ENCODE data around the gene CACNA1C.

Gene CACNA1C

DNA sequence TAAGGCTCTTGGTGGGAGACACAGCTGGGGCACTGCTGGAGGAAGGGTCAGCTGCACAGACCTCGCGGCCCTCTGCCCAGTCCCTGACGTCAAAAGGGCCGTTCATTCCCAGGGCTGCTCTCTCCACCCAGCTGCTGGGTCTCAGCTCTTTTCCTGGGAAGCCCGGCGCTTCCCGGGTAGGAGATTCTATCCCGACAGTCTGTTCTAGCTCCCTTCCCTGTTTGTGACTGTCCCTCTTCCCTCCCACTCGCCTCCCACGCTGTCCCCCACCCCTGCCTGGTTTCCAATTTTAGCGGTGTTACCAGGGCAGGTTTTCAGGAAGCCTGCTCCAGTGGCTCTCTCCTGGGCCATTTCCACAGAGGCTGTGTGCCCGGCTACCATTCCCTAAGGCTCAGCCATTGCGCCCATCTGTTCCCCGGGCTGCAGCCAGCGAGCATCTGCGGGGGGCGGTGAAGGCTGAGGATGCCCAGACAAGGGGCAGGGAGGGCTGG is 186.6 kb downstream of the CACNA1C start:
- no peak for DNase-seq

DNA sequence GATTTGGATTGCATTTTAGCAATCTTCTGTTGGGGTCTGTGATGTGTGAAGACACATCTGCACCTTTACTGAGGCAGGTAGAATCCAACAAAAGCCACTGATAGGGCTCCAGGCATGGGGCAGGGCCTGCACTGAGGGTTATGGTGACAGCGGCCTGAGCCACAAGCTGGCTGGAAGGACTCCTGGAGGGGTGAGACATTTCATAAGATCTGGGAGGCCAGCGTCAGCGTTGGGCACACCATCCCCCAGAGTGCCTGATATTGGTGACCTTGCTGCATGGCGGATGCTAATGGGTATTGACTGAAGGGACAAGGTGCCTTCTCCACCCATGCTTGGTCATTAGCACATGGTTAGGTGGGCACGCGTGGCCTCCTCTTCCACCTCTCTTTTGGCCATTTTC is 187.6 kb downstream of the CACNA1C start:
- no peak for DNase-seq

DNA sequence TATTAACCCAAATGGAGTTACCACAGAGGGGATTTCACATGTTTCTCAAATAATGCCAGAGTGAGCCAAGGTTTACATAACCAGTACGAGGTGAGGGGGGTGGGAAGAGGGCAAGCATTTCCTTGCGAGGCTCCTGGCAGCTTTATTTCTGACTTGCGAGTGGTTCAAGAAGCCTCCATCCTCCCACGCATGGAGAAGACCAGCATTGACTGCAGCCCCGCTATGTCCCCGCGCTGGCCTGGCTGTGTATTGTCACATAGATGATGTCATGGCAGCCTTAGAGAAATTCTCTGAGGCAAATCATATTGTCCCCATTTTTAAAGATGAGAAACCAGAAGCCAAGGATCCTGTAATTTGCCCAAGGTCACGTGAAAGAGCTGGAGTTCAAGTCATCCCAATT is 188.2 kb downstream of the CACNA1C start:
- DNase-seq, result no peak

DNA sequence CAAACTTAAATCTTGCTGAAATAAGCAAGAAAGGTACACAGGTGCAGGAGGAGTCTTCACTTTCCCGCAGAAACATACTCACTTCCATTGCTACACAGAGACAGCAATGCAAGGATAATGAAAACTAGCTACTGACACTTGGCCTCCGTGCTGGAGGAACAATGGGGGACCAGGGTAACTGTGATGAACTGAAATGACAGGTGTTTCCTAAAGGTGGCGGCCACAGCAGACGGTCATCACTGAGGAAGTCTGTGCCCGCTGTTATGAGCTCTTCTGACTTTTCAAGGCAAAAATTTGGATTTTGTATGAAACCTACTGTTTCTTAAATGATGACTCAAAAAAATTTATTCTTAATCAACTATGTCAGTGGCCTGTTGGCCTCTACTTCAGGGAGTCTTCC is 189.4 kb downstream of the CACNA1C start:
- DNase-seq, result no peak

DNA sequence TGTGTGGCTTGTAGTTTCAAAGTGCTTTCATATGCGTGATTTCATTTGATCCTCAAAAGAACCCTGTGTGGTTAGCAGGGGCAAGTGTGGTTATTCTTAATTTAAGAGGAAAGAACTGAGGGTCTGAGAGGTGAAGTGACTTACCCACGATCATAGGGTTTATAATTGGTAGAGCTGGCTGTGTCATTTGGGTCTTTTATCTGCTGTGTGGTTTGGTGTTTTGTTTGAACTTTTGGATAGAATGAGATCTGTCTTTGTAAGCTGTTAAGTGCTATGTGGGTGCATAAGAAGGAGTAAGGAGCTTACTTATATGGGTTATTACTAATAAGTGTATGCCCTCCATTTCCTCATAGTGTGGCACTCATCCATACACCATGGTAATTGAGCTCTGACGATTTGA is 190.0 kb downstream of the CACNA1C start:
- no peak for DNase-seq

DNA sequence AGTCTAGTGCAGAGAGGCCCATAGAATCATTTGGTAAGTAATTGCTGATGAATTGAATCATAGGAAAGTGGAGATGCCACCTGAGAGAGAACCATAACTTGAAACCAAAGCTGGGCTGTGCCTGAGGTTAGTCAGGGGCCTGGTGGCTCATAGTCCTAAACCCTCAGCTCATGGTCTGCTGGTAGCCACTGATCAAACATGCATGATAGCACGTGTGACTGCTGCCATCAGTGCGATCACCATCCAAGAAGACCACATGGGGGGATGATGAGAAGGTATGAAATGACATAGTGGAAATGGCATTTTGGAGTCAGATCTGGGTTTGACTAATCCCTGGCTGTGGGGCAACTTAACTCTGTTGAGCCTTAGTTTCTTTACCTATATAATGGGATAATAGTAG is 190.5 kb downstream of the CACNA1C start:
- DNase-seq, result no peak

DNA sequence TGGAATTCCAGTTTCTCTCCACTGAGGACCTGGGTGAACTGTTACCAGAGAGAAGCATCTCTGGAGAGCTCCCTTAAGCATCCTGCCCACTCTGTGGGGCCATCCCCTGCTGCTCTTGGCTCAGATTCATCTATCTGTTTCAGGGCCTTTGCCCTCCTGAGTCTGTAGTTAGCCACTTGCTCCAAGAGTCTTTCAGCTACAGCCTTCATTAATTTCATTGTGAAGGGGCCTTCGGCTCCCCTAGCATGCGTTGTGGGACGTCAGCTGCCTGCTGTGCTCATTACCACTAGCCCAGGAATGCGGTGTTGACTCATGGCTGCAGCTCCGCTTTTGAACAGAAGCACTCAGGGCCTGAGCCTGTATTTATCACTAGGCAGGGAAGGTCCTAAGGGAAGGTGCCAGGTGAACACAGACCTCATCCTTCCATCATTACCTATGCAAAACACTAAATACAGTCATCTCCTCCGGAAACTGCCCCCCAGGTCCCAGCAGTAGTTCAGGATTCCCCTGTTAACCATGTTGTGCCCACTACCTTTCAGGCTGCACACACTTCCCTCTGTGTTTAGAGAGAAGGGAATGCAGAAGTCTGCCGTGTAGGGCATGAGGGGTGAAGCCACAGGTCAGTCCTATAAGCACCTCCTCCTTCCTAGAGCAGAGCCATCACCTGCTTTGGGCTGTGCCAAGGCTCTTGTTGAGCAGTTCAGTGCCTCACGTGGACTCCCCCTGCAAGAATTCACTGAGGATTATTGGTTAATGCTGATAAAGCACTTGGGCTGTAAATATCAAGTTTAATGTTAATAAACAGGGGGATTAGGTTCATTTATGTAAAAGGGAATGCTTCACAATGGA is 191.4 kb downstream of the CACNA1C start:
- no peak for DNase-seq

DNA sequence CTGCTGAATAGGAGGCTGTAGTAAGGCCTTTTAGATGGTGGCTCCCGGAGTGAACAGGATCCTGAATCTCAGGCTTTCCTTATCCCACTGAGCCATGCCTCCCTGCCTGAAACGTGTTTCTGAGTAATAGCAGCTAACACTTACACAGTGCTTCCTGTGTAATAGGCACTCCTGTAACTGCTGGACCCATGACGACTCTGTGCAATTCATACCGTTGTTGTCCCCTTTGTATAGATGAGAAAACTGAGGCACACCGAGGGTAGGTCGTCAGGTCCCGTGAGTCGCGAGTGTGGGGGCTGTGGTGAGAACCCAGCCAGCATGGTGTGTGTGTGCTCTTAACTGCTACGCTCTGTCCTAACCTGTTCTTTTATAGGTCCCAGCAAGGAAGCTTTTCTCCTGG is 193.6 kb downstream of the CACNA1C start:
- no peak for DNase-seq

DNA sequence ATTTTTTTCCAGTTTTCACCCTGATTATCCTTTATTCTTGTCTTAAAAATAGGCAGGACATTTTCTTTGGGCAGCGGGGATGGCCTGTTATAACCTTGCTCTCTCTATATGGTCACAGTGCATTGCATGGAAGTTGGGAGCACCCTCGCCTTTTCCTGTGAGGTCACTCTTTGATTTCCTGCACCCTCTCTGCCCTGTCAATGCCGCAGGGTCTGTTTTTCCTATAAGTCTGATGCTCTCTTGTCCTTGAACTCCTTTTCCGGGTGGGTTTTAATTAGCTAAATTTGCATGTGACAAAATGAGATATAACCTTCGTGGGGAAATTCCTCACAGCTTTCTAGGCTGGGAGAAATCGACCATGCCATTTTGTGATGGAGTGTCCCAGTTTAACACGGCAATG is 194.3 kb downstream of the CACNA1C start:
- DNase-seq, result no peak

DNA sequence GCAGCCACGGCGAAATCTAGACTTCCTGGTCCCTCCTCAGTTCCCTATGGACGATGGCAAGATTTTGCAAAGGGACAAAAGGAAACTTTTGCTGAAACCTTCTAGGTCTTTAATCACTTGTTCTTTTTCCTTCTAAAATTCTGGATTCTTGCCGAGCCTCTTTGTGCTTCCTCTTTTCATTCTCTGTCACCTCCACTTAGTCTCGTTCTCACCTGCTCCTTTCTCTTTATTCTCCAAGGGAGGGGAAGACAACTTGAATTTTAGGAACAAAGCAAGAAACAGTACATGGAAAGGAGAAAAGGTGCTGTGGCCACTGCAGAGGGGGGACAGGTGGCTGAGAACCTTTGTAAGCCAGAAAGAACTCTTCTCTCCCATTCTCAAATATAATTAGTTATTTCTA is 194.8 kb downstream of the CACNA1C start:
- no peak for DNase-seq

DNA sequence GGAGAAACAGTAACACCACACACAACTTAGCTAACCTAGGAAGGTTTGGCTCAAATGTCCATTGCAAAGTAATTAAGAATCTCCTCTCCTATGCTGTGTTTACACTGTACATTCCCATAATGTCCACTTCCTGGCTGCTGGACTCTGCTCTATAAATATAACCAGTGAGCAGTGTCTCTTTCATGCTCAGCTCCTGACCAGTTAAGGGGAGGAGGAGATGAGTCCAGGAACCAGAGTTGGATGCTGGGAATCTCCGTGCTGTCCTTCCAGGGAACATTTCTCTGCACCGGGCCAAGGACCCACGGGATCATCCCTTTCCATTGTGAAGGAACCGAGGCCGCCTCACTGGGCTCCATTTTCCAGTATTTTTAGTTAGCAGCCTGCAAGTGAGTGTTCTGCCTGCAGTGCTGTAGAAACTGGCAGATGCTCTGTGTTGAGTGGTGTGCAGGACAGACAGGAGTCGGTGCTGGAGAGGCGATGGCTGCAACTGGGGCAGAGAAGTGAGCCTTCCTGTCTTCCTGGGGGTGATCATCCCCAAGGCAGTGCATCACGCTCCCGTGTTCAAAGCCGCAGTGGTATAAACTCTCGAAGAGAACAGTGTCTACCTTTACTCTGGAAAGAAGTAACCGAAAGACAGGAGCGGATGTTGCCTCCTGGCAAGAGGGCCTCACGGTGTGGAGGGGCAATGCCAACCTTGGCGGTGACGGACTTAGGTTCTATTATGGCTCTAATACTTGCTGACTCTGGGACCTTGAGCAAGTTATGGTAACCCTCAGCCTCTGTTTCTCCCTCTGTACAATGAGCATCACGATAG is 195.5 kb downstream of the CACNA1C start:
- no peak for DNase-seq

DNA sequence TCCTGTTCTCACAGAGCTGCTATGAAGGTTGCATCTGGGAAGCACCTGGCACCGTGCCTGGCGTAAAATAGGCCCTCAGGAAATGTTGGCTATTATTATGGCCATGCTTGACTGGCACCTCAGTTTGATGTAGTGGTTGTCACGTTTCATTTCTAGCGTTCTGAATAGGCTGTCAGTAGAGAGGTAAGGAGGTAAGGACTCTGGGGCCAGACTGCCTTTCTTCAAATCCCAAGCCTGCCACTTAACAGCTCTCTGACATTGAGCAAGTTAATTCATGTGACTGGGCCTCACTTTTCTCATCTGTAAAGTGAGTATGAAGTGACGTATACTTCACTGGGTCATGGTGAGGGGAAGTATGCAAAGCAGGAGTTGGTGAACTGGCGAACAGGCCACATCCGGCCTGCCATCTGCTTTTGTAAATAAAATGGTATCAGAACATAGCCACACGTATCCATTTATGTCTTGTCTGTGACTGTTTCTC is 196.2 kb downstream of the CACNA1C start:
- peak in 1 of 2 donors; percentile 7 for DNase-seq

DNA sequence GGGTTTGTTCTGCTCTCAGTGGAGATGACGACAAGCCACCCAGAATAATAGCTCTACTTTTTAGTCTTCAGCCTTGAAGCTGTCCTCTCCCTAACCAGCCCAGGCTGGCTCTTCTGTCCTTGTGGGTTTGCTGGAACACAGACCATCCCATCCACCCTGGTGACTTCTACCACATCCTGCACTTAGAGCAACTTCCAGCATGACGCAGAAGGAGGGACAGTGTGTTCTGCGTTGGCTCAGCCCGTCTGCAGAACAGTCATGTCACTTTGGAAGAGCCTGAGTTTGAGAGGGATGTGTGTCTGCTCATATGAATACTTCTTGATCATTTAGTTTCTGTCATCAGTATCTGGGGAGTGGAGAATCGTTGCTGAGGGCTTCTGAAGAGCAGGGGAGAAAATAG is 198.0 kb downstream of the CACNA1C start:
- no peak for DNase-seq

DNA sequence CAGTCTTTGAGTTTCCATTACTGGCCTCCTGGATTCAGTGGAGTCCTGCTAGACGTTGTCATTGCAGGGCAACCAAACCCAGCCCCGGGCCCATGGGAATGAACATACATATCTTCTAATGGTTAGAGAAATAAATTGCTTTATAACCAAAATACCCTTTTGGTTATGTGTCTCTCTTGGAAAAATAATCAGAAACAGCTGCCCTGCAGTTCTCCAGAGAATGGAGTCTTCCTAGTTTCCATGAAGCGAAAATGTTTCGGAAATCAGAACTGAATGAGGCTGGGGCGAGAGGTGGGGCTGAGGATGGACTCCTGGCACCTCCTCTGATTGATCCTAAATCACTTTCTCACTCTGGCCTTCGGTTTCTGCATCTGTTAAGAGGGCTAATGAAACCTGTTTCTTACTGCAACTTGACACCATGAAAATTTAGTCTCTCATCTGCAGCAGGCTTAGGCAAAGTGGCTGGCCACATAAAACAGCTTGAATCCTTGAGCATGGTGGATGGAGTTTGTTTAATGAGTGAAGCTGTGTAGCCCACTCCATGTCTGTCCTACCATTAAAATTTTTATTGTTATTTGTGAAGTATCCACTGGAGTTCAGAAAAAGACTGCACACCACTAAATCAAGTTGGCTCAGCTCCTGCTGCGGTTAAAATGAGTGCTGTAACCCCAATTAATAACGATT is 198.9 kb downstream of the CACNA1C start:
- no peak for DNase-seq

DNA sequence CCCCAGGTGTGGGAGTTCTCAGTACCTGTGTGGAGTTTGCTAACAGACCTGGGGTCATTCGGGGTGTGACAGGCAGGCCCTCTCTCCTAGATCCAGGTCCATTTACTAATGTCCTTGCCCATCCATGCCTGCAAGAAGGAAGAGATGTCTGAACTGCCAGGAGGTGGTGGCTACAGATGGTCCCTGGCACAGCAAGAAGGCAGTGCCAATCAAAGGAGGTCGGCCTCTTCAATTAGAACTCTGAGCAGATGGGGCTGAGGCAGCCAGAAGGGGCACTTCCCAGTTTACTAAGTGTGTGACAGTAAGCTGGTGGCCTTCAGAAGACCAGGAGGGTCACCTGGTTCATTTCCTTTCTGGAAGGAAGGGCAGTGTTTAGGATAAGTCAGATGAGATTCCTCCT is 202.5 kb downstream of the CACNA1C start:
- DNase-seq, result no peak

DNA sequence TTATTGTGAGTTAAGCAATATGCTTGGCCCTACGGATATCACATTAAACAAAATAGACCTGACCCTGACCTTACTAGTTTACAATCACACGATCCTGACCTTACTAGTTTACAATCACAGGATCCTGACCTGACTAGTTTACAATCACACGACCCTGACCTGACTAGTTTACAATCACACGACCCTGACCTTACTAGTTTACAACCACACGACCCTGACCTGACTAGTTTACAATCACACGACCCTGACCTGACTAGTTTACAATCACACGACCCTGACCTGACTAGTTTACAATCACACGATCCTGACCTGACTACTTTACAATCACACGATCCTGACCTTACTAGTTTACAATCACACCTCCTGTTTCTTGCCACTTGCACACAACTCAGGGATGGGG is 202.9 kb downstream of the CACNA1C start:
- peak in 1 of 2 donors; percentile 25 for DNase-seq

DNA sequence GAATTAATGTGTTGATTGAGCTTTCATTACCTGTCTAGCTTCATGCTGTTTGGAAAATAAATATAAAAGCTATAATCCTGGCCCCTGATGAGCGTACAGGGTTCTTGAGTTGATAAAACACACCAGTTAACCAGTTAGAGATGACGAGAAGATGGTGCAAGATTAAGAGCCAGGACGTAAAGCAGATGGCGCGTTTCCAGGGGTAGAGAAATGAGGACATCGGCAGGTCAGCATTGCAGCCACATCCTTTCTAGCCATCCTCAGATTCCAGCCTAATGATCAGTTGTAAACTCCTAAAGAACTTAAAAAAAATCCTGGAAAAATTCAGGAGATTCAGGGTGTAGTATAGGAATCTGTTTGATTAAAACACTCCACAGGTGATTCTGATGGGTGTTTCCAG is 203.7 kb downstream of the CACNA1C start:
- no peak for DNase-seq

DNA sequence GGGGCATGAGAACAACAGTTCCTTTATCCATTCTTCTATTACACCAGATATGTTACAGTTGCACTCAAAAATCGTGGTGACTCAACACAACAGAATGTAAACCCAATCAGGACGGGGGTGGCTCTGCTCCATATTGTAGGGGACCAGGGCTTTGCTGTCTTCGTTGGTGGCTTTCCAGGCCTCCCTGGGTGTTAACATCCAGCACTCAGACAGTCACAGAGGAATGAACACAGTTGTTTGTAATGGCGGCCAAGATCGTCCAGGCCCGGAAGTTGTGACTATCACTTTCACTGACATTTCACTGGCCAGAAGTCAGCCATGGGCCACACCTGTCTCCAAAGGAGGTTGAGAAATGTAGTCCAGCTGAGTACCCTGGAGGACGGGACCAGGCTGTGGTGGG is 204.1 kb downstream of the CACNA1C start:
- DNase-seq, result no peak

DNA sequence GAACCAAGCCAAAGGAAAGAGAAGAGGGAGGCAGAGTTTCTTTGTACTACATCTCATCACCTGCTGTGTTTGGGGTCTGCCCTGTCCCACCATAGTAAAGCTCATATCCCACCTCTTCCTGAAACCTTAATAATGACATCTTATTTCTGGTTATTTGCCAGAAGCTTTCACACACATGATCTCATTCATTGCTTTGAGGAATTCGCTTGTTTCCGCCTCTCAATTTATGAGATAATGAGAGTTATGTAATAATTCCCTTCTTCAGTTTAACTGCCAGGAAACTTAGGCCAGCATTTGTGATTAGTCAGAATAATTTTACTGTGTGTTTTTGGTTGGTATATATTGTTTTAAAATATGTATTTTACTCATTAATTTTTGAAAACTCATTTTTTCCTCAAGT is 205.2 kb downstream of the CACNA1C start:
- no peak for DNase-seq

DNA sequence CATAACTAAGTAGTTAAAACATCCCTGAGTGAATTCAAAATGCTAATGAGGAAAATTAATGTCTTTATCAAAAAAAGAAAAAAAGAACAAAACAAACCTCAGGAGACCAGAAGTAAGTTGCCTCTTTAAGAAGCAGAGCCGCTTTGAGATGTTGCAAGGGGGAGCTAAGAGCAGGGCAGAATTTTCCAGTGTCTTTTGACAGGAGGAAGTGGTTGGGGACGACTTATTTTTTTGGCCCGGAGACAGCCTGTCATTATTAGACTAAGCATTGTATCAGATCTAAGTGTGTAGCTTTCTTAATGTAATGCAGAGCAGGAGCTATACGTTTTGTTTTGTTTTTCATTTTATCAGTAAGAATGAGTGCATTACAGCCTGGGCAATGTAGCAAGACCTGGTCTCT is 206.6 kb downstream of the CACNA1C start:
- no peak for DNase-seq

DNA sequence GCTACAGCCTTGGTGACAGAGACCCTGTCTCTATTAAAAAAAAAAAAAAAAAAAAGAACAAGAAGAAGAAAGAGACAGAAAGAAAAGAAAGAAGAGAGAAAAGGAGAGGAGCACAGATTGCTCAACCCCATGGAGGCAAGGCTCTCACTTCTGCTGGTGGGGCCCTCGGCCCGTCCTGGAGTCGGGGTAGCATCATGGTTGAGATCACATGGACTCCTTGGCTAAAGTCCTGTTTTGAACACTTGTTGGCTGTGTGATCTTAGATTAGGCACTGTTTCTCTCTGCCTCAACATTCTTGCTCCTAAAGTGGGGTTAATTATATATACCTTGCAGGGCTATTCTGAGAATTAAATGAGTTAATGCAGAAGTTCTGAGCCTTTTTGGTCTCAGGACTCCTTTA is 207.7 kb downstream of the CACNA1C start:
- no peak for DNase-seq

DNA sequence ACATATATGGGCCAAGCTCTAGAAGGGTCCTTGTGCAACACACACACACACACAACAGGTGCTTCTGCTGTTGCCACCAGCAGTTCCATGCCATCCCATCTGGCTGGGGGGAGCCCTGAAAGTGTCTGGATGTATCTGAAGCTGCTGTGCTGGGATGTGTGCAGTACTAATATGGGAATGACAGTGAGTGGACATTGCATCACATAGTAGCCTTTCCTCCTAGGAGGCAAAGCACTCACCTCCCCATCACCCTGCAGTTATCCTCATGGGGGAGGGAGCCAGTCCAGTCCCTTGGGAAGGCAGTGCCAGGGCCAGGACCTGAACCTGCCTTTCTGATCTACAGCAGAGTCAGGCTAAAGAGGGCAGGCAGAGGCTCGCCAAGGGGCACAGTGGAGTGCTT is 208.9 kb downstream of the CACNA1C start:
- DNase-seq, result no peak

DNA sequence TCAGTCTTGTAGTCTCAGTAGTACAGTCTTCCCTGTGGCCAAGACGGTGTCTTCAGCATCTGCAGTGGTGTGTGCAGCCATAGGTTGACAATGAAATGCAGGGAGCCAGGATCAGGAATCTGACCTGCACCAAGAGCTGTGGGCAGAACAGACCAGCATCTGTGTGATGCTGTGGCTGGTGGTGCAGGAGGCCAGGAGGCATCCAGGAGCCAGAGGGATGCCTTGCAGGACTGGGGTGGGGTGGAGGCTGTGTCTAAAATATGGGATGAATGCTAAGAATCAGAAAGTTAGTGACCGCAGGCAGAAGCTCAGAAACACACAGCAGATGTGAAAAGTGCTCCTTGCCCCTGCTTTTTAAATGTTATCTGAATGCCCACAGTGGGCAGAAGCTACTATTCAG is 209.7 kb downstream of the CACNA1C start:
- DNase-seq, result no peak
